ENCODE data around the gene FZR1. TPM values are rescaled to one million over a fixed set of nuclear protein-coding genes. Genes with fewer than 3 reads are reported as not detected.

The FZR1 gene
- total RNA-seq, 4 donors from 2014 or later = 29.1 to 107 (median 35.3) TPM

DNA sequence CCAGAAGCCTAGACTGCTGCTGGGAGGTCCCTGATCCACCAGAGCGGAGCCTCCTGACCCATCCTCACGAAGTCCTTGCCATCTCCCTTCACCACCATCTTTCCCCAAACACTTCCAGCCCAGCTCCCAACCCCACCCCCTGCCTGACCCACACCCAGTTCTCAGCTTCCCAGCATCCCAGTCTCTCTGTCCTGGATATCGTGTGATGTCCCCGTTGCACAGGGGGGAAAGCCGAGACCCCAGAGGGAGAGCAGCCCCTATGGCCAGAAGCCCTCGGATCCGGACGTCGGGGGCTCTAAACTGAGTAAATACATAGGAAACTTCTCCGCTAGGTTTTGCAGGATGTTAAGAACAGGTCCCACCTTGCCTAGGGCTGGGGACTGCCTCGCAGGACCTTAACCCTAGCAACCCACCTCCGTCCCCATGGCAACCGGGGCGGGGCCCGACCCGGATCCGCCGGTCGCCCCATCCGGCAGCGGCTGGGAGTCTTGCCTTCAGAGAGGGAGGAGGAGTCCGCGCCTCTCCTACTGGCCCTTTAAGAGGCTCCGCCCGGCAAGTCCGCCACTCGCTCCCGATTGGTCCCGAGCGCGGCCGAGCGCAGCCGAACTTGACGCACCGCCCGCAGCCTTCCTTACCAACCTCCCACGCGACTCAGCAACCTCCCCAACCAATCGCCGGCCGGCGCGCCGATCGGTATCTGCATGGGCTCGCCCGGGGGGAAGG is 66.2 kb downstream of the FZR1 start:
- H3K36me3 ChIP-seq = no peaks in the 10 kb centered on the region
- intact Hi-C loops (cut with DNase I; ENCODE audit: low total_unique reads) = no loop called here
- DNase-seq = peak; percentile 100
- WGBS, 2 donors (ENCODE audit: low coverage in 1 of 2) = 2% methylated on average over 48 of the region's 48 CpGs; no CpG with 5 or more reads in 1 of the 2 donors
- H3K4me3 ChIP-seq = peak overlapping the region; percentile 7 to 80 (median 77)
- peak overlapping the region; percentile 61 to 92 (median 88) for H3K27ac ChIP-seq
- in situ Hi-C loops (cut with MboI; ENCODE audit: low pct_ligation_motif_present in 1 of 4, low pct_unique_long_range_greater_than_20kb in 1 of 4, low sequenced_read_pairs in 3 of 4) = no loop called here
- TF ChIP-seq POLR2AphosphoS5 (IDR thresholded peaks at IDR 0.05) (no peak), POLR2A (IDR thresholded peaks at IDR 0.05) (no peak), EP300 (IDR thresholded peaks at IDR 0.05; ENCODE audit: low read depth) (no peak)
- TF ChIP-seq, protein P1, sequence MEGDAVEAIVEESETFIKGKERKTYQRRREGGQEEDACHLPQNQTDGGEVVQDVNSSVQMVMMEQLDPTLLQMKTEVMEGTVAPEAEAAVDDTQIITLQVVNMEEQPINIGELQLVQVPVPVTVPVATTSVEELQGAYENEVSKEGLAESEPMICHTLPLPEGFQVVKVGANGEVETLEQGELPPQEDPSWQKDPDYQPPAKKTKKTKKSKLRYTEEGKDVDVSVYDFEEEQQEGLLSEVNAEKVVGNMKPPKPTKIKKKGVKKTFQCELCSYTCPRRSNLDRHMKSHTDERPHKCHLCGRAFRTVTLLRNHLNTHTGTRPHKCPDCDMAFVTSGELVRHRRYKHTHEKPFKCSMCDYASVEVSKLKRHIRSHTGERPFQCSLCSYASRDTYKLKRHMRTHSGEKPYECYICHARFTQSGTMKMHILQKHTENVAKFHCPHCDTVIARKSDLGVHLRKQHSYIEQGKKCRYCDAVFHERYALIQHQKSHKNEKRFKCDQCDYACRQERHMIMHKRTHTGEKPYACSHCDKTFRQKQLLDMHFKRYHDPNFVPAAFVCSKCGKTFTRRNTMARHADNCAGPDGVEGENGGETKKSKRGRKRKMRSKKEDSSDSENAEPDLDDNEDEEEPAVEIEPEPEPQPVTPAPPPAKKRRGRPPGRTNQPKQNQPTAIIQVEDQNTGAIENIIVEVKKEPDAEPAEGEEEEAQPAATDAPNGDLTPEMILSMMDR (IDR thresholded peaks at IDR 0.05) = no peak
- H3K4me1 ChIP-seq = peaks cover 14 to 55% (median 48%) of the 10 kb centered on the region in 4 donors
- no peaks in the 10 kb centered on the region for H3K27me3 ChIP-seq
- no peaks in the 10 kb centered on the region for H3K9me3 ChIP-seq

GRCh38 chr19:3572855-3573161 is 66.7 kb downstream of the FZR1 start, which contains the start of gene HMG20B:
HMG20B (plus strand) TSS chr19:3572944; CDS start chr19:3573310, 366 bp downstream.
- Histone ChIP-seq H3K4me3 (peak within 1 kb of the TSS; percentile 74 to 85 (median 80)), H3K9me3 (no peaks in the 10 kb centered on the region), H3K27ac (peak within 1 kb of the TSS; percentile 85 to 92 (median 90)), H3K4me1 (peaks cover 14 to 60% (median 53%) of the 10 kb centered on the region in 4 donors), H3K36me3 (no peaks in the 10 kb centered on the region), H3K27me3 (no peaks in the 10 kb centered on the region)
- TF ChIP-seq POLR2A (IDR thresholded peaks at IDR 0.05) (peak; percentile 44), EP300 (IDR thresholded peaks at IDR 0.05; ENCODE audit: low read depth) (no peak), POLR2AphosphoS5 (IDR thresholded peaks at IDR 0.05) (peak in 1 of 3 donors; percentile 42)
- intact Hi-C loops (cut with DNase I; ENCODE audit: low total_unique reads) = no loop called here
- no peak for DNase-seq
- in situ Hi-C loops (cut with MboI; ENCODE audit: low pct_ligation_motif_present in 1 of 4, low pct_unique_long_range_greater_than_20kb in 1 of 4, low sequenced_read_pairs in 3 of 4) = no loop called here
- WGBS, 2 donors (ENCODE audit: low coverage in 1 of 2) = 0% methylated on average over 10 of the region's 30 CpGs; no CpG with 5 or more reads in 1 of the 2 donors

- in situ Hi-C loops (cut with MboI; ENCODE audit: low pct_ligation_motif_present in 1 of 4, low pct_unique_long_range_greater_than_20kb in 1 of 4, low sequenced_read_pairs in 3 of 4) = no loop called here
- DNase-seq = no peak
- intact Hi-C loops (cut with DNase I; ENCODE audit: low total_unique reads) = no loop called here
- WGBS, 2 donors (ENCODE audit: low coverage in 1 of 2) = 1% methylated on average over 42 of the region's 60 CpGs; no CpG with 5 or more reads in 1 of the 2 donors
- H3K36me3 ChIP-seq = no peaks in the 10 kb centered on the region
- H3K4me1 ChIP-seq = peaks cover 14 to 65% (median 56%) of the 10 kb centered on the region in 4 donors
- peak overlapping the region; percentile 74 to 85 (median 80) for H3K4me3 ChIP-seq
- no peaks in the 10 kb centered on the region for H3K9me3 ChIP-seq
- peak overlapping the region; percentile 85 to 92 (median 90) for H3K27ac ChIP-seq
- H3K27me3 ChIP-seq = no peaks in the 10 kb centered on the region
- TF ChIP-seq, protein P1 (IDR thresholded peaks at IDR 0.05) = no peak
- TF ChIP-seq EP300 (IDR thresholded peaks at IDR 0.05; ENCODE audit: low read depth) (no peak), POLR2AphosphoS5 (IDR thresholded peaks at IDR 0.05) (no peak), POLR2A (IDR thresholded peaks at IDR 0.05) (no peak)
These were observed 67.2 kb downstream of the FZR1 start for GRCh38 chr19:3573162-3573857.

- intact Hi-C loops (cut with DNase I; ENCODE audit: low total_unique reads) (no loop called here), in situ Hi-C loops (cut with MboI; ENCODE audit: low pct_ligation_motif_present in 1 of 4, low pct_unique_long_range_greater_than_20kb in 1 of 4, low sequenced_read_pairs in 3 of 4) (no loop called here)
- WGBS, 2 donors (ENCODE audit: low coverage in 1 of 2) = 63% methylated on average over 51 of the region's 55 CpGs; no CpG with 5 or more reads in 1 of the 2 donors
- H3K4me3 ChIP-seq = peak overlapping the region; percentile 74 to 85 (median 80)
- TF ChIP-seq POLR2AphosphoS5 (IDR thresholded peaks at IDR 0.05) = no peak
- no peak for TF ChIP-seq POLR2A (IDR thresholded peaks at IDR 0.05)
- TF ChIP-seq, protein P1 (IDR thresholded peaks at IDR 0.05) = no peak
- TF ChIP-seq EP300 (IDR thresholded peaks at IDR 0.05; ENCODE audit: low read depth) = no peak
- H3K36me3 ChIP-seq = no peaks in the 10 kb centered on the region
- H3K4me1 ChIP-seq = peaks cover 14 to 65% (median 56%) of the 10 kb centered on the region in 4 donors
- peak overlapping the region; percentile 85 to 92 (median 90) for H3K27ac ChIP-seq
- no peaks in the 10 kb centered on the region for H3K27me3 ChIP-seq
- peak; percentile 96 for DNase-seq
- H3K9me3 ChIP-seq = no peaks in the 10 kb centered on the region
These were observed 67.9 kb downstream of the FZR1 start for GRCh38 chr19:3573858-3574637.

Data from transverse colon (tissue), 4 donors.